ENCODE results near the gene ABCA4. TPM values are rescaled to one million over a fixed set of nuclear protein-coding genes. Genes with fewer than 3 reads are reported as not detected.

The ABCA4 gene
- total RNA-seq, 6 donors from 2014 or later: under 0.01 to 1.3 (median 0.53) TPM

DNA sequence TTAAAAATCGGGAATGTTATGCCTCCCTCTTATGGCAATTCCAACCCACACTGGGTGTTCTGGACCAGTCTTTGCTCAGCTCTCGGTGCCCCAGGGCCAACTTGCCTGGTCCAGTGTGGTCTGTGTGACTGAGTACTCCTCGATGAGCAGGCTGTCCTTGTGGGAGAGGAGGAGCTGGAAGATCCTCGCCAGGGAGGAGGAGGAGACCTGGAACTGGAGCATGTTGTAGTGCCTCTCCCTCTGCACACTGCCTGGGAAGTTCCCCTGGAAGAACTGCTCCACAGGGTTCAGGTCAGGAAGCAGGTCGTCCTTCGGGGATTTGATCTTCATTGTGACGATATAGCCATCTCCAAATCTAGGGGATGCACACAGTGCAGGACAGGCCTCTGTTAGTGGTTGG, 123.2 kb downstream of the ABCA4 start:
- H3K4me1 ChIP-seq: no peaks in the 10 kb centered on the region
- H3K9me3 ChIP-seq: no peaks in the 10 kb centered on the region
- 89 to 90% methylated on average over 7 of the region's 7 CpGs for WGBS, 2 donors
- H3K27me3 ChIP-seq: no peaks in the 10 kb centered on the region
- no peak for DNase-seq
- ATAC-seq (ENCODE audit: low FRiP score in 2 of 2): no peak
- TF ChIP-seq, protein P1, sequence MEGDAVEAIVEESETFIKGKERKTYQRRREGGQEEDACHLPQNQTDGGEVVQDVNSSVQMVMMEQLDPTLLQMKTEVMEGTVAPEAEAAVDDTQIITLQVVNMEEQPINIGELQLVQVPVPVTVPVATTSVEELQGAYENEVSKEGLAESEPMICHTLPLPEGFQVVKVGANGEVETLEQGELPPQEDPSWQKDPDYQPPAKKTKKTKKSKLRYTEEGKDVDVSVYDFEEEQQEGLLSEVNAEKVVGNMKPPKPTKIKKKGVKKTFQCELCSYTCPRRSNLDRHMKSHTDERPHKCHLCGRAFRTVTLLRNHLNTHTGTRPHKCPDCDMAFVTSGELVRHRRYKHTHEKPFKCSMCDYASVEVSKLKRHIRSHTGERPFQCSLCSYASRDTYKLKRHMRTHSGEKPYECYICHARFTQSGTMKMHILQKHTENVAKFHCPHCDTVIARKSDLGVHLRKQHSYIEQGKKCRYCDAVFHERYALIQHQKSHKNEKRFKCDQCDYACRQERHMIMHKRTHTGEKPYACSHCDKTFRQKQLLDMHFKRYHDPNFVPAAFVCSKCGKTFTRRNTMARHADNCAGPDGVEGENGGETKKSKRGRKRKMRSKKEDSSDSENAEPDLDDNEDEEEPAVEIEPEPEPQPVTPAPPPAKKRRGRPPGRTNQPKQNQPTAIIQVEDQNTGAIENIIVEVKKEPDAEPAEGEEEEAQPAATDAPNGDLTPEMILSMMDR (IDR thresholded peaks at IDR 0.05): no peak
- TF ChIP-seq POLR2AphosphoS5 (IDR thresholded peaks at IDR 0.05) (no peak), EP300 (IDR thresholded peaks at IDR 0.05) (no peak), POLR2A (IDR thresholded peaks at IDR 0.05) (no peak)
- H3K36me3 ChIP-seq: no peaks in the 10 kb centered on the region
- H3K27ac ChIP-seq: no peak overlapping the region
- no peak overlapping the region for H3K4me3 ChIP-seq

GRCh38 chr1:93995837-93996536, 125.0 kb downstream of the ABCA4 start:
- Histone ChIP-seq H3K9me3 (no peaks in the 10 kb centered on the region), H3K4me1 (no peaks in the 10 kb centered on the region), H3K36me3 (no peaks in the 10 kb centered on the region), H3K27ac (no peak overlapping the region), H3K27me3 (no peaks in the 10 kb centered on the region), H3K4me3 (no peak overlapping the region)
- no peak for DNase-seq
- WGBS, 2 donors: 48 to 63% methylated on average over 5 of the region's 5 CpGs
- no peak for TF ChIP-seq POLR2AphosphoS5 (IDR thresholded peaks at IDR 0.05)
- TF ChIP-seq, protein P1 (IDR thresholded peaks at IDR 0.05): no peak
- TF ChIP-seq EP300 (IDR thresholded peaks at IDR 0.05): no peak
- TF ChIP-seq POLR2A (IDR thresholded peaks at IDR 0.05): no peak
- no peak for ATAC-seq (ENCODE audit: low FRiP score in 2 of 2)

GRCh38 chr1:93993731-93994130, 127.2 kb downstream of the ABCA4 start:
- H3K4me3 ChIP-seq: no peak overlapping the region
- no peak for DNase-seq
- no peaks in the 10 kb centered on the region for H3K9me3 ChIP-seq
- peaks cover 0 to 9% (median 8%) of the 10 kb centered on the region in 4 donors for H3K4me1 ChIP-seq
- 81 to 84% methylated on average over 6 of the region's 6 CpGs for WGBS, 2 donors
- H3K27ac ChIP-seq: no peak overlapping the region
- ATAC-seq (ENCODE audit: low FRiP score in 2 of 2): no peak
- TF ChIP-seq, protein P1 (IDR thresholded peaks at IDR 0.05): no peak
- TF ChIP-seq POLR2AphosphoS5 (IDR thresholded peaks at IDR 0.05): no peak
- no peak for TF ChIP-seq POLR2A (IDR thresholded peaks at IDR 0.05)
- TF ChIP-seq EP300 (IDR thresholded peaks at IDR 0.05): no peak
- no peaks in the 10 kb centered on the region for H3K36me3 ChIP-seq
- H3K27me3 ChIP-seq: no peaks in the 10 kb centered on the region

DNA sequence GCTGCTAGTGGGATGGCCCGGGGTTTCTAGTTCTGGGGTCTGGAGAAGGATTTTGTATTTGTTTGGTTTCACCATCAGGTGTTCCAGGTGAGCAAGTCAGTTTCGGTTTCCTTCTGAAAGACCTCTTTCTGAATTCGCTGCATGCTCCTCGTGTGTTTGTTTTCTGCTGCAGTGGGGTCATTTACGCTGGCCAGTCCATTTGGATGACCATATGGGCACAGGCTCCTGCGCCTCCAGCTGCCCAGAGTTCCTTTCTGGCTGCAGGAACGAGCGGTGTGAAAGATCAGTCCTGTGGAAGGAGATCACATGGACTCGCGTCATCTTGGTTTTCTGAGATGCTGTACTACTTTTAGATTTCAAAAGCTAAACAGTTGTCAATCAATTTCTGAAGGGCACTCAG, 128.0 kb downstream of the ABCA4 start:
- Histone ChIP-seq H3K27ac (no peak overlapping the region), H3K4me1 (peaks cover 0 to 12% (median 9%) of the 10 kb centered on the region in 4 donors), H3K36me3 (no peaks in the 10 kb centered on the region), H3K9me3 (no peaks in the 10 kb centered on the region), H3K27me3 (no peaks in the 10 kb centered on the region), H3K4me3 (no peak overlapping the region)
- 89 to 92% methylated on average over 10 of the region's 10 CpGs for WGBS, 2 donors
- TF ChIP-seq POLR2AphosphoS5 (IDR thresholded peaks at IDR 0.05): no peak
- no peak for TF ChIP-seq EP300 (IDR thresholded peaks at IDR 0.05)
- TF ChIP-seq POLR2A (IDR thresholded peaks at IDR 0.05): no peak
- TF ChIP-seq, protein P1 (IDR thresholded peaks at IDR 0.05): no peak
- DNase-seq: no peak
- no peak for ATAC-seq (ENCODE audit: low FRiP score in 2 of 2)

GRCh38 chr1:93992190-93992589, 128.8 kb downstream of the ABCA4 start:
- H3K4me3 ChIP-seq: no peak overlapping the region
- no peak for ATAC-seq (ENCODE audit: low FRiP score in 2 of 2)
- H3K27ac ChIP-seq: no peak overlapping the region
- peaks cover 0 to 12% (median 9%) of the 10 kb centered on the region in 4 donors for H3K4me1 ChIP-seq
- TF ChIP-seq, protein P1 (IDR thresholded peaks at IDR 0.05): no peak
- TF ChIP-seq EP300 (IDR thresholded peaks at IDR 0.05) (no peak), POLR2AphosphoS5 (IDR thresholded peaks at IDR 0.05) (no peak), POLR2A (IDR thresholded peaks at IDR 0.05) (no peak)
- DNase-seq: no peak
- 74 to 85% methylated on average over 4 to 8 of the region's 8 CpGs for WGBS, 2 donors
- no peaks in the 10 kb centered on the region for H3K36me3 ChIP-seq
- H3K9me3 ChIP-seq: no peaks in the 10 kb centered on the region
- no peaks in the 10 kb centered on the region for H3K27me3 ChIP-seq
